Midbrain (tissue), 1 donor: ENCODE measurements around the gene TLL1.

ENCODE experiments used
- DNase-seq: peaks from one replicate; lab custom pipeline; 2025; lab: John Stamatoyannopoulos, UW

TLL1 gene

GRCh38 chr4:165894159-165894558 lies 21.1 kb downstream of the TLL1 start:
- no peak for DNase-seq

- DNase-seq = no peak
These were observed 32.5 kb downstream of the TLL1 start for GRCh38 chr4:165905405-165906027.

GRCh38 chr4:165906272-165906671 lies 33.2 kb downstream of the TLL1 start:
- no peak for DNase-seq

GRCh38 chr4:165909947-165910346 lies 36.9 kb downstream of the TLL1 start:
- DNase-seq = no peak

- no peak for DNase-seq
These were observed 42.2 kb downstream of the TLL1 start for GRCh38 chr4:165915215-165915614.

GRCh38 chr4:165921546-165921945 lies 48.5 kb downstream of the TLL1 start:
- no peak for DNase-seq

- no peak for DNase-seq
These were observed 49.7 kb downstream of the TLL1 start for GRCh38 chr4:165922747-165923146.

- DNase-seq = no peak
These were observed 53.3 kb downstream of the TLL1 start for GRCh38 chr4:165926307-165926706.

- DNase-seq = no peak
These were observed 54.3 kb downstream of the TLL1 start for GRCh38 chr4:165927366-165927765.

- no peak for DNase-seq
These were observed 54.8 kb downstream of the TLL1 start for GRCh38 chr4:165927815-165928214.

GRCh38 chr4:165928601-165929000 lies 55.6 kb downstream of the TLL1 start:
- no peak for DNase-seq

- no peak for DNase-seq
These were observed 56.6 kb downstream of the TLL1 start for GRCh38 chr4:165929662-165930061.

GRCh38 chr4:165931741-165932140 lies 58.7 kb downstream of the TLL1 start:
- no peak for DNase-seq

GRCh38 chr4:165944900-165945299 lies 71.9 kb downstream of the TLL1 start:
- DNase-seq = no peak

- no peak for DNase-seq
These were observed 73.0 kb downstream of the TLL1 start for GRCh38 chr4:165945991-165946390.

- no peak for DNase-seq
These were observed 74.0 kb downstream of the TLL1 start for GRCh38 chr4:165947019-165947418.

GRCh38 chr4:165953181-165953580 lies 80.1 kb downstream of the TLL1 start:
- no peak for DNase-seq

- no peak for DNase-seq
These were observed 90.6 kb downstream of the TLL1 start for GRCh38 chr4:165963621-165964020.

GRCh38 chr4:165964591-165964990 lies 91.6 kb downstream of the TLL1 start:
- DNase-seq = no peak

- DNase-seq = no peak
These were observed 92.5 kb downstream of the TLL1 start for GRCh38 chr4:165965503-165965902.

GRCh38 chr4:165966833-165967232 lies 93.8 kb downstream of the TLL1 start:
- DNase-seq = no peak

GRCh38 chr4:165967486-165967885 lies 94.4 kb downstream of the TLL1 start:
- DNase-seq = no peak

GRCh38 chr4:165970703-165971420 lies 97.8 kb downstream of the TLL1 start:
- DNase-seq = no peak

- DNase-seq = no peak
These were observed 98.4 kb downstream of the TLL1 start for GRCh38 chr4:165971446-165971845.
